T-cell (primary cell): ENCODE results near the gene PLPPR1. TPM values are rescaled to one million over a fixed set of nuclear protein-coding genes. Genes with fewer than 3 reads are reported as not detected.

ENCODE experiments used
- ATAC-seq, 4 experiments: fragments of 200-7000 bp in 3 of 4; fragments of 150-1000 bp in 1 of 4; cut with Tn5 transposase; replicated peaks in 1 of 4; 1 replicate in 3 of 4; 2 replicates in 1 of 4; pipeline ENCODE4 v1.10.0; 2021; ENCODE audit warnings: moderate library complexity in 3 of 4, mild to moderate bottlenecking in 2 of 4, moderate number of reproducible peaks in 1 of 4
- CTCF ChIA-PET, 2 donors: fragments of 300-600 bp; sonication (Branson Sonifier 250); formaldehyde crosslinking; loops; one replicate each; lab custom pipeline; 2022; ENCODE audit warnings: antibody characterized with exemption in 2 of 2; lab: Charles Lee
- POLR2A ChIA-PET, 2 donors: fragments of 300-600 bp; sonication (Branson Sonifier 250); formaldehyde crosslinking; loops; one replicate each; lab custom pipeline; 2022; ENCODE audit warnings: antibody characterized with exemption in 2 of 2; lab: Charles Lee
- DNase-seq, 35 experiments: peaks; one replicate each; pipeline versions ENCODE4 v3.0.0 to v3.0.0-alpha.2; 2013 to 2023
- H3K27ac ChIP-seq: one replicate; pipeline ENCODE4 v1.5.1; 2013; ENCODE audit warnings: low read length
- H3K27me3 ChIP-seq, 2 experiments: replicated peaks in 1 of 2; 1 replicate in 1 of 2; 2 replicates in 1 of 2; pipeline versions ENCODE4 v1.6.1 to v1.7.0; 2013; ENCODE audit warnings: low read length in 1 of 2, mixed read lengths in 1 of 2; ENCODE audit not compliant: control insufficient read depth in 2 of 2, insufficient read depth in 2 of 2; ENCODE audit errors: extremely low read depth in 1 of 2
- H3K36me3 ChIP-seq, 2 donors: 1 replicate in 1 of 2; 2 replicates in 1 of 2; pipeline versions ENCODE4 v1.6.1 to v1.7.0; 2013; ENCODE audit warnings: low read length in 1 of 2; ENCODE audit not compliant: control insufficient read depth in 2 of 2, insufficient read depth in 1 of 2; ENCODE audit errors: extremely low read depth in 1 of 2
- H3K4me1 ChIP-seq, 2 experiments: 1 replicate in 1 of 2; 2 replicates in 1 of 2; pipeline versions ENCODE4 v1.6.1 to v1.7.0; 2013; ENCODE audit warnings: low read length in 2 of 2, mixed read lengths in 1 of 2; ENCODE audit not compliant: insufficient read depth in 2 of 2, control insufficient read depth in 1 of 2; ENCODE audit errors: extremely low read depth in 1 of 2
- H3K4me3 ChIP-seq, 2 donors: 1 replicate in 1 of 2; 2 replicates in 1 of 2; pipeline versions ENCODE4 v1.5.1 to v1.7.0; 2013; ENCODE audit warnings: mild to moderate bottlenecking in 2 of 2, low read length in 1 of 2, moderate library complexity in 1 of 2; ENCODE audit not compliant: control insufficient read depth in 1 of 2; ENCODE audit errors: extremely low read depth in 1 of 2
- H3K9me3 ChIP-seq: 2 replicates; pipeline ENCODE4 v1.7.0; 2013
- H3K27ac Mint-ChIP-seq, 2 donors: one replicate each; pipeline ENCODE4 v1.8.0; 2020 to 2021; ENCODE audit warnings: mild to moderate bottlenecking in 2 of 2, mixed read lengths in 2 of 2
- H3K27me3 Mint-ChIP-seq, 2 donors: one replicate each; pipeline ENCODE4 v1.8.0; 2021 to 2022; ENCODE audit warnings: mixed read lengths in 2 of 2
- H3K36me3 Mint-ChIP-seq: one replicate; pipeline ENCODE4 v1.8.0; 2021; ENCODE audit warnings: mixed read lengths
- H3K4me1 Mint-ChIP-seq, 3 donors: one replicate each; pipeline ENCODE4 v1.8.0; 2020 to 2022; ENCODE audit warnings: mixed read lengths in 3 of 3, mild to moderate bottlenecking in 1 of 3
- H3K4me3 Mint-ChIP-seq, 3 donors: one replicate each; pipeline ENCODE4 v1.8.0; 2020 to 2022; ENCODE audit warnings: mild to moderate bottlenecking in 3 of 3, mixed read lengths in 3 of 3, moderate library complexity in 3 of 3
- H3K9me3 Mint-ChIP-seq, 3 donors: one replicate each; pipeline ENCODE4 v1.8.0; 2020 to 2022; ENCODE audit warnings: mixed read lengths in 3 of 3
- WGBS: methylation state at CpG from one replicate; pipeline ENCODE4 v1.1.5; 2013; ENCODE audit warnings: missing lambda C conversion rate; ENCODE audit not compliant: insufficient coverage; 5-methylcytosine and 5-hydroxymethylcytosine counted together
- total RNA-seq, 35 experiments: library from RNA in 6 of 35; stranded (reverse) in 6 of 35; fragments of 120-200 nt in 1 of 35; gene quantifications; one replicate each; pipeline versions ENCODE4 v1.2.1 to v1.2.4 and lab custom pipeline; 2013 to 2026

Gene PLPPR1
- total RNA-seq, 5 donors from 2014 or later (not counting 1 experiment from before 2014, with no cell fraction given): not detected

GRCh38 chr9:101073122-101073521, 44.6 kb downstream of the PLPPR1 start:
- no CpG with 5 or more reads among the region's 2 CpGs for WGBS
- no peaks in the 10 kb centered on the region for H3K9me3 Mint-ChIP-seq
- Histone ChIP-seq H3K9me3 (no peaks in the 10 kb centered on the region), H3K36me3 (no peaks in the 10 kb centered on the region), H3K4me3 (no peak overlapping the region), H3K4me1 (no peaks in the 10 kb centered on the region), H3K27me3 (no peaks in the 10 kb centered on the region), H3K27ac (no peak overlapping the region)
- DNase-seq: no peak
- no peaks in the 10 kb centered on the region for H3K27me3 Mint-ChIP-seq
- H3K4me1 Mint-ChIP-seq: no peaks in the 10 kb centered on the region
- H3K36me3 Mint-ChIP-seq: no peaks in the 10 kb centered on the region
- H3K4me3 Mint-ChIP-seq: no peak overlapping the region
- no peak for ATAC-seq
- CTCF ChIA-PET: interaction anchor here in 1 of 2 donors (0.7 kb wide), 1 partner anchor 139 kb away, joined by 3 read pairs; no protein-coding TSS in a partner anchor
- H3K27ac Mint-ChIP-seq: no peak overlapping the region
- POLR2A ChIA-PET: interaction anchor here in 1 of 2 donors (0.5 kb wide), 1 partner anchor 603 kb away, joined by 5 read pairs; no protein-coding TSS in a partner anchor

- DNase-seq: no peak
- H3K36me3 Mint-ChIP-seq: no peaks in the 10 kb centered on the region
- Histone ChIP-seq H3K4me3 (no peak overlapping the region), H3K4me1 (no peaks in the 10 kb centered on the region), H3K27ac (no peak overlapping the region), H3K9me3 (no peaks in the 10 kb centered on the region), H3K36me3 (no peaks in the 10 kb centered on the region), H3K27me3 (no peaks in the 10 kb centered on the region)
- ATAC-seq: no peak
- peaks cover 0 to 2% of the 10 kb centered on the region in 2 donors for H3K27me3 Mint-ChIP-seq
- no peaks in the 10 kb centered on the region for H3K4me1 Mint-ChIP-seq
- H3K9me3 Mint-ChIP-seq: peaks cover 0 to 4% (median 3%) of the 10 kb centered on the region in 3 donors
- 82% methylated on average over 3 of the region's 3 CpGs for WGBS
- H3K27ac Mint-ChIP-seq: no peak overlapping the region
- CTCF ChIA-PET: no interaction called here
- POLR2A ChIA-PET: no interaction called here
- no peak overlapping the region for H3K4me3 Mint-ChIP-seq
Observed at GRCh38 chr9:101081641-101082040, 53.1 kb downstream of the PLPPR1 start.

- no peak overlapping the region for H3K27ac Mint-ChIP-seq
- no peaks in the 10 kb centered on the region for H3K27me3 ChIP-seq
- no CpG with 5 or more reads among the region's 5 CpGs for WGBS
- POLR2A ChIA-PET: no interaction called here
- no peak overlapping the region for H3K4me3 ChIP-seq
- H3K36me3 ChIP-seq: no peaks in the 10 kb centered on the region
- DNase-seq: no peak
- no peak overlapping the region for H3K27ac ChIP-seq
- CTCF ChIA-PET: no interaction called here
- no peaks in the 10 kb centered on the region for H3K4me1 Mint-ChIP-seq
- H3K9me3 ChIP-seq: no peaks in the 10 kb centered on the region
- H3K4me3 Mint-ChIP-seq: no peak overlapping the region
- peaks cover 0 to 2% of the 10 kb centered on the region in 2 donors for H3K27me3 Mint-ChIP-seq
- H3K36me3 Mint-ChIP-seq: no peaks in the 10 kb centered on the region
- peaks cover 0 to 4% (median 3%) of the 10 kb centered on the region in 3 donors for H3K9me3 Mint-ChIP-seq
- no peaks in the 10 kb centered on the region for H3K4me1 ChIP-seq
- ATAC-seq: no peak
Observed at GRCh38 chr9:101083448-101084202, 55.1 kb downstream of the PLPPR1 start.

GRCh38 chr9:101087426-101087825, 58.9 kb downstream of the PLPPR1 start:
- no peak overlapping the region for H3K27ac Mint-ChIP-seq
- POLR2A ChIA-PET: no interaction called here
- H3K4me3 Mint-ChIP-seq: no peak overlapping the region
- H3K4me1 ChIP-seq: no peaks in the 10 kb centered on the region
- no peaks in the 10 kb centered on the region for H3K36me3 Mint-ChIP-seq
- no peaks in the 10 kb centered on the region for H3K27me3 ChIP-seq
- CTCF ChIA-PET: no interaction called here
- H3K4me3 ChIP-seq: no peak overlapping the region
- no peaks in the 10 kb centered on the region for H3K9me3 ChIP-seq
- no peak for ATAC-seq
- H3K27ac ChIP-seq: no peak overlapping the region
- WGBS: no CpG with 5 or more reads among the region's 3 CpGs
- no peaks in the 10 kb centered on the region for H3K36me3 ChIP-seq
- no peaks in the 10 kb centered on the region for H3K27me3 Mint-ChIP-seq
- no peak for DNase-seq
- H3K9me3 Mint-ChIP-seq: peaks cover 0 to 3% (median 0%) of the 10 kb centered on the region in 3 donors
- H3K4me1 Mint-ChIP-seq: no peaks in the 10 kb centered on the region

- Histone ChIP-seq H3K36me3 (no peaks in the 10 kb centered on the region), H3K27me3 (no peaks in the 10 kb centered on the region), H3K4me1 (no peaks in the 10 kb centered on the region), H3K9me3 (no peaks in the 10 kb centered on the region), H3K4me3 (no peak overlapping the region), H3K27ac (no peak overlapping the region)
- WGBS: no CpG with 5 or more reads among the region's 1 CpG
- no peaks in the 10 kb centered on the region for H3K27me3 Mint-ChIP-seq
- H3K9me3 Mint-ChIP-seq: peaks cover 0 to 10% (median 0%) of the 10 kb centered on the region in 3 donors
- ATAC-seq (no peak), DNase-seq (no peak)
- H3K4me1 Mint-ChIP-seq: no peaks in the 10 kb centered on the region
- CTCF ChIA-PET: interaction anchor here in 1 of 2 donors (0.5 kb wide), 1 partner anchor 223 kb away, joined by 4 read pairs; no protein-coding TSS in a partner anchor
- POLR2A ChIA-PET: no interaction called here
- no peak overlapping the region for H3K27ac Mint-ChIP-seq
- H3K4me3 Mint-ChIP-seq: no peak overlapping the region
- no peaks in the 10 kb centered on the region for H3K36me3 Mint-ChIP-seq
Observed at GRCh38 chr9:101092922-101093321, 64.4 kb downstream of the PLPPR1 start.

GRCh38 chr9:101093620-101094019, 65.1 kb downstream of the PLPPR1 start:
- ATAC-seq (no peak), DNase-seq (no peak)
- Mint-ChIP-seq H3K36me3 (no peaks in the 10 kb centered on the region), H3K4me1 (no peaks in the 10 kb centered on the region), H3K27ac (no peak overlapping the region), H3K9me3 (peaks cover 0 to 10% (median 0%) of the 10 kb centered on the region in 3 donors), H3K4me3 (no peak overlapping the region), H3K27me3 (no peaks in the 10 kb centered on the region)
- H3K4me1 ChIP-seq: no peaks in the 10 kb centered on the region
- H3K27ac ChIP-seq: no peak overlapping the region
- no peak overlapping the region for H3K4me3 ChIP-seq
- no peaks in the 10 kb centered on the region for H3K9me3 ChIP-seq
- ChIA-PET CTCF (no interaction called here), POLR2A (no interaction called here)
- H3K36me3 ChIP-seq: no peaks in the 10 kb centered on the region
- no peaks in the 10 kb centered on the region for H3K27me3 ChIP-seq
